NCI-H460 (cell line): ENCODE measurements around the gene IFFO2. TPM values are rescaled to one million over a fixed set of nuclear protein-coding genes. Genes with fewer than 3 reads are reported as not detected.

ENCODE experiments used
- DNase-seq: peaks from one replicate; pipeline ENCODE4 v3.0.0-alpha.2; 2016; ENCODE audit warnings: low read depth; ENCODE audit errors: extremely low read depth
- total RNA-seq: library from RNA; depleted of rRNA; stranded (reverse); fragments of >200 nt; shearing (Covaris generic); gene quantifications from 2 replicates; pipeline ENCODE4 v1.2.3, GENCODE V29; 2014

IFFO2 gene
- total RNA-seq, 1 experiment from 2014 or later, result 14.1 TPM

DNA sequence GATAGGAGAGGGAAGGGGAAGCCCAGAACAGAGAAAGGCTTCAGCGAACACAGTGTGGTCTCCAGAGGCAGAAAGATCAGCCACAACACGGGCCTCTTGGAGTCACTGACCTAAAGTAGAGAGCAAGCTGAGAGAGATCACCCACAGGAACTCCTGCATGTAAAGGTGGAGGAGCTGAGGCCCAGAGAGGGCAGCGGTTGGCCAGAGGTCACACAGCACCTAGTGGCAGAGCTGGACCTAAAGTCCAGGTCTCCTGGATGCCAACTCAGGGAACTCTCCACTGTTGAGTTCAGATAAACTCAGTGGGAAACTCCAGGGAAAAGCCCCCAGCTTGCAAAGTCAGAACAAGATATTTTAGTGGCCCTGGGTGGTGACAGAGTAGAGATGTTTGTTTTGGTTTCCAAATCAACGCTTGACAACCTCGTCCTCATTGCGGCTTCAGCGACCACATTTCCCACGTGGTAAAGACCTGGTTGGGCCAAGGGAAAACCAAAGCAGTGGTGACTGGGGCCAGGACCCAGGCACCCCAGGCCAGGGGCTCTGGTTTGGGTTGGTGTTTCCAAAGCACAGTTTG lies 4.6 kb downstream of the IFFO2 start:
- no peak for DNase-seq

DNA sequence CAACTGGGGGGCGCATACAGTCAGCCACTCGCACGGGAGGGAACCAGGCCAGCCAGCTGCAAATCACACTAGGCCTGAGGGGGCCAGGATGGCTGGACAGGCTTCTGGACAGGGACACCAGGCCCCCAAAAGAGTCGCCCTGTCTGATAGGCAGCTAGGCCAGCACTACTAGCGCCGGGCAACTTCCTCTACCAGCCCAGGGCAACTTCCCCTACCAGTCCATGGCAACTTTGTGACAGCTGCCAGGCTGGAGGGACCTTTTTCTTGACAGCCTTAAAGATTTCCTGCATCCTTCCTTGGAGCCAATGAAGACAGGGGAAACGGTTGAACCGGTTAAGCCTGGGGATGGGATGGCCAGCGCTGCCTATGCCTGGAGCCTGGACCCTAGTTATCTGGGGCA lies 5.1 kb downstream of the IFFO2 start:
- DNase-seq, result no peak

DNA sequence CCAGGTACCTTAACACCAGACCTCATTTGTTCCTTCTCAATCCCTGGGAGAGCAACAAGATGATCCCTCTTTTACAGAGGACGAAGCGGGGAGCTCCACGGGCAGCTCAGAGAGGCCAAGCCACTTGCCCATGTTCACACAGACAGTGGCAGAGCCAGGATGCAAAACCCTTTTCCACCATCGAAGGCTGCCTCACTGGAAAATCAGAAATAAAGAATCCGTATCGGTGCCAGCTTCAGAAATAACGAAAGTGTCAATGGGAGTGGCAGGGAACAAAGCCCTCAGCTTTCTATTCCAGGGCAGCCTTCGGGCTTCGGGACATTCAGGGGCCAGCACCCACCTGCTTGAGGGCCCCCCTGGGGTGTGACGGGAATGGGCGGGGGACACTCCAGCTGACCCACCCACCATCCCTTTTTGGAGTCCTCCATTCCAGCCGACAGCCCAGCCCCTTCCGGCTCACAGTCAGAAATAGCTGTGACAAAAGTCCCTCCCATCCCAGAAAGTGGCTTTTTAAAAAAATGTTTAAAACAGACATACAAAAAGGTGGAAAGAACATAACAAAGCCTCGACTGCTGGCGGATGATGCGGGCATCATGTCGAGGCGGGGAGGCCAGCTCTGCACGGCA lies 6.0 kb downstream of the IFFO2 start:
- DNase-seq, result no peak

DNA sequence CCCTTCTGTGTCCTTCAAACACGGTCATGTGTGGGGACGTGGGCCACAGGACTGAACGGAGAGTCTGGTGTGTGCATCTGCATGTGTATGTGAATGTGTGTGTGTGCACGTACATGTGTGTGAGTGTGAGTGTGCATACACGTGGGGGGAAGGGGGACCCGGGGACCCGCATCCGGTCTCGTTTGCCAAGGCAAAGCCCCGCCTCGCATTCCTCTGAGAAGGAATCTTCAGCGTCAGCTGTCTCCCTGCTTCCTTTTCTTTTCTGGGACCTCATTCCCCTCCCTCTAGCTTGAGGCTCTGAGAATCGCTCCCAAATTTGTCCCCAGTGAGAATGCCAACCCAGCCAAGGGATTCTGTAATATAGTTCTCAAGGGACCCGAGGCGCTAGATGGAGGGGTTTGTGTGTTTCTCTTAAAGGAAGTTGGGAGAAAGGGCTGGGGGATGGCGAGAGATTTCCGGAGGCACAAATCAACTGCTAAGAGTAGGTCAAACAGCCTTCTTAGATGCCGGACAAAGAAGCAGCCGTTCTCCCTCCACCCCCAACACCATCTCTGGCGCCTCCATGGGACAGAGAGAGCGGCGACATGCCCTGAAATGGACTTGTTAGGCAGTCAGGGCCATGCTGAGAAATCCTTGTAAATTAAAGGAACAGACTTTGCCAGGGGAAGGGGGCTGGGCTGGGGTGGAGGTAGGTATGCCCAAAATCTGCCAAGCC lies 6.6 kb downstream of the IFFO2 start:
- no peak for DNase-seq

DNA sequence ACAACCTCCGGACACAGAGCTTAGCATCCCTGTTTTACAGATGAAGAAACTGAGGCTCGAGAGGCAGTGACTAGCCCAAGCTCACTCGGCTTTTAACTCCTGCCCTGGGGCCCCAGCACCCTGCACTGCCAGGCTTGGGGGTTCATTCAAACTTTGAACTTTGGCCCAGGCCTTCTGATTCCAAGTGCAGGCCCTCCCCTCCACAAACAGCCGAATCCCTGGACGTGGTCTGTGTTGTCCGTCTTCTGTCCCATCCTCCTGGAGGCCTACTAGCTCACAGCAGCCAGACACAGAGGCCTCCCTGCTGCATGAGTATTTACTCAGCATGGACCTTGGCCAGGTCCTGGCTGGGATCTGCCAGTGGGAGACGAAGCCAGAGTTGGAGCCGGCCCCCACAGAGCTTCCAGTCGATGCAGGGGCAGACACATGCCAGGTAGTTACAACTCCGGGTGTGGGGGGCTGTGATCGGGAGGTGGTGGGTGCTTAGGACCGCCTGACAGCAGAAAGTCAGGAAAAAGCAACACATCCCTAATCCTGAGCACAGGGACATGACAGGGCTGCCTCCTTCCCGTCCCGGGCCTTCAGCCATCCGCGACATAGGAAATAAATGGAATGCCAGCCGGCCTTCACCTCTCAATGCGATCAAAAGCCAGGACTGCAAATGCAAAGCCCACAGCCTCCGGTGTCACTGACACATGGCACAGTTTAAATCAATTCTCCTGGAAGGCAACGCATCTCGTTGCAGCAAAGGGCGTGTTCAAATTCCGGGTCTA lies 7.4 kb downstream of the IFFO2 start:
- no peak for DNase-seq

DNA sequence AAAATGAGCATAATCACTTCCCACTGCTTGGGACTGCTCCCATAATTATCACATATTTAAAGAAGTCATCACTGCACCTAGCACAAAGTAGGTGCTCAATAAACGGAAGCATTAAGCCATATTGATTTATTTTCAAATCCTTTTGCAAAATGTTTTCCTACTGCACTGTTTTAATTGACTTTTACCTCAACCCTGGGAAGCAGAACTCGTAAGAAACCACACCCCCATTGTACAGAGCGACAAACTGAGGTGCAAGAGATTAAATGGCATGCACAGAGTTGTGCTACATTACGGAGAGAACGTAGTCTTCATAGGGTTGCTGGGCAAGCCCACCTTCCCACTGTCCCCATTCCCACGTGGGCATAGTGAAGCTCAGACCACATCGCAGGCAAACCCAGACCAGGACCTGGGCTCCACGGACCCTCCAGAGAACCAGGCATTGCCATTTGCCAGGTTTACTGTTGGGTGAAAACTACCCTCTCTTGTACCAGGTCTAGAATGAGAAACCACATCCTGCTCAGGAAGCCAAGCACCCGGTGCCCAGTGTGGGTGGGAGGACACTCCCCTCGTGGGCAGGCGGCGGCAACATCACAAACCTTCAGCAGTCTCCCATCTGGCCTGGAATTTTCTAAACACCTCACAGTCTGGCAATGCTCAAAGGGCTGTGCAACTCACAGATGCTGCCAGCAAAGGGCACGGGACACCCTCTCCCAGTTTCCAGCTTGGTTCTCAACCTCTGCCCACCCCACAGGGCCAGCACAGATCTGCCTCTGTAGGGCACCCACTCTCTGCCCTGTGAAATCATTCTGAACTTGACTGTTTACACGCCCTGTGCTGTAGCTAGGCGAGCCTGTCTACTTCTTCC lies 8.2 kb downstream of the IFFO2 start:
- no peak for DNase-seq

DNA sequence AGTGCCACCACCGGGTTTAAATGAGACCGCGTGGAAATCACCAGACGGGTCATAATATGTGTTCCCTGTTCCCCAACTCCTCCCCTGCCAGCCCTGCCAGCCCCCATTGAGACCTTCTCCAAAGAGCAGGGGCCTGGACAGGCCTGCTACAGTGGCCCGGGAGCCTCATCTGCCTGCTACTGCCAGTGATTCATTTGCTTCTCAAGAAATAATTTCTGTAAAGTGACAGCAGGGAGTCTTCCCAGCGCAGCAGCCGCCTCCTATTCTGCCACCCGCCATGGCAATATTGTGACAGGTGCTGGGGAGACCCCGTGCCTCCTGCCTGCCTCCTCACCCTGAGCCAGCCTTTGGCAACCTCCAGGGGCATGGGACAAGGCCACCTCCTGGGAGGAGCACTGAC lies 8.9 kb downstream of the IFFO2 start:
- no peak for DNase-seq

DNA sequence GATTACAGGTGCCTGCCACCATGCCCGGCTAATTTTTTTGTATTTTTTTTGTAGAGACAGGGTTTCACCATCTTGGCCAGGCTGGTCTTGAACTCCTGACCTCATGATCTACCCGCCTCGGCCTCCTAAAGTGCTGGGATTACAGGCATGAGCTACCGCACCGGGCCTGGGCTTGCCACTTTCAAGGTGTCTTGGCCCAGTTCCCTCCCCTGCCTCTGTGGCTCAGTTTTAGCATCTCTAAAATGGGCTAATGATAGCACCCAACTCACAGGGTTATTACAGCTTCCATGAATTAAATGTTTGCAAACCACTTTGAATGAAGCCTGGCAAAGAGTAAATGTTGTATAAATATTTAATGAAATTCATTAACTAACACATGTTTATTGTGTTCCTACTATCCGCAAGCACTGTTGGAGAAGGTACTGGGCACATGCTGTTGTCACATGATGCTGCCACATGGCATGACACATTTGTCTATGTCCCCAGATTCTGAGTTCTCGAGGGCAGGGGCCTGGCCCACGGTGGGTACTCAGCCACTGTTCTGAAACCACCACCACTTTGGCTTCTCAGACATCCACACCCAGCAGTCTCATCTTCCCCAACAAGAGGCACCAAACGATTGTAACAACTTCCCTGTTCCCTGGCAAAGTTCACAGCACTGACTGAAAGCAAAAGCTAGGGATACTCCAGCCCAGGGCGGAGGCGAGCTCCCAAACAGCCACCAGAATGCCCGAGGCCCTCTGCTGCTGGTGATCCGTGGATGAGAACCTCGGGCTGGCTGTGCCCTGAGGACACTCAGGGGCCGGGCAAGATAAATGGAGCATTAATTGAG lies 9.7 kb downstream of the IFFO2 start:
- DNase-seq, result no peak

DNA sequence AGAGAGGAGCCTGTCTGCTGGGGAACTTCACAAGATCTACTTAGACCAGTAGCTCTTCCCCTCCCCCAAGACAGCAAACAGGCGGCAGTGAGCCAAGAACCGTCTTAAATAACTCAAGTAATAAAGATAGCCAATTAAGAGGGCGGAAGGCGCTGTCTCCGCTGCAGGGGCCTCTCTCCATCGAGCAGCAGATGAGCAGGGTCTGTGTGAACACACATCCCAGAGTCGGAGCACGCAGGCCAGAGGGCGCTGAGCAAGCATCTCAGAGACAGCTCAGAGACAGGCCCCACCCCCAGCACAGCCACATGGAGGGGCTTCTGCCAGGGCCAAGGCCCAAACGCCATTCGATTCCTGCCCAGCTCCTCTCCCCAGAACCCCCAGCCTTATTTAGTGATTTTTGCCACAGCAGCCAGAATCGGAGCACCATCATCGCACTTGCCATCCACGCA lies 11.1 kb downstream of the IFFO2 start:
- DNase-seq, result no peak

DNA sequence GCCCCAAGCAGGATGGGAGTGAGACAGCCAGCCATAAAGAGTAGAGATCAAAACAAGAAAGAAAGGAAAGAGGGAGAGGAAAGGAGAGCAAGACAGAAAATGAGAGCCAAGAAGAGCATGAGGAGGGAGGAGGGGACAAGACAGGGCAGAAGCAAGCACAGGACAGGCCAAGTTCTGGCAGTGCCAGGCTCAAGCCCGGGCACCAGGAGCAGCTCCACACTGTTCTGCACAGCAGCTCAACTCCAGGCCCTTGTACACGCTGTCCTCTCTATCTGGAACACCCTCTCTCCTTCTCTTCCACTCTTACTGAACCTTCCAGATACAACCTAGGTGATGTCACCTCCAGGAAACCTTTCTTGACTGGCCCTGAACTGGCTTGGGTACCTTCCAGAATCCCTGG lies 11.7 kb downstream of the IFFO2 start:
- no peak for DNase-seq

DNA sequence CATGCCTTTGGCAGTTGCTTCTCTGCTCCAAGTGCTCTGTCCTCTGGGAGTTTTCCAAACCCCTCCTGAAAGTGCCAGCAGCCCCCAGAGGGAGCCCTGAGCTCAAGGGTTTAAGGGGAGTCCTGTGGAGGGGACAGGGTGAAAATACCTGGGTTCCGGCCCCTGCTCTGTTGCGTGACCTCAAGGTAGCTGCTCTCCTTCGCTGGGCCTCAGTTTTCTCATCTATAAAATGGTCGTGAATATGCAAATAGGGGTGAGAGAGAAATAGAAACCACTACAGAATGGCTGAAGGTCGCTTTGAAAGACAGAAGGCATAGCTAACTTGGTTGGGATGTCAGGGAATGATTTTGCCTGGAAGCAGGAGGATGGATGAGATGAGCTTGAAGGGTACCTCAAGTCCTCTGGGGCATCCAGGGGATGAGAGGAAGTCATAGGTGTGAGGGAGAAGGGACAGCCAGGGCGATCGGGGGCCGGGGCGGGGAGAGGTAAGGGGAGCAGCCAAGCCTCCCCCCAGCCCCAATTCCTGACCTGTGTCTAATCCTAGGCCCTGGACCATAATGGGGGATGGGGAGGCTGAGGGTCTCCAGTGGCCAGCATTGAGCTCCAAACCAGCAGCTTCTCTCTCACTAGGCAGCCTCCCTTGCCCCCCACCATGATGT lies 12.4 kb downstream of the IFFO2 start:
- DNase-seq, result no peak

DNA sequence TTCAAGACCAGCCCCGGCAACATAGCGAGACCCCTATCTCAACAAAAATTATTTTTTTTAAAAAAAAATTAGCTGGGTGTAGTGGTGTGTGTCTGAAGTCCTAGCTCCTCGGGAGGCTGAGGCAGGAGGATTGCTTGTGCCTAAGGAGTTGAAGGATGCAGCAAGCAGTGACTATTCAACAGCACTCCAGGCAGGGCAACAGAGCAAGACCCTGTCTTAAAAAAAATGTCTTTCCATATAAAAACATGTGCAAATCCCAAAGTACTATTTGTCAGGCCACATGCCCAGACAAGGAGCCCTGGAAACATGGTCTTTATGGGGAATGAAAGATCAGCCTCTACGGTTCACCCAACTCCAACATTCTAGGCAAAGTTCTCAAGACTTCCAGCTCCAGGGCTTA lies 13.3 kb downstream of the IFFO2 start:
- no peak for DNase-seq

DNA sequence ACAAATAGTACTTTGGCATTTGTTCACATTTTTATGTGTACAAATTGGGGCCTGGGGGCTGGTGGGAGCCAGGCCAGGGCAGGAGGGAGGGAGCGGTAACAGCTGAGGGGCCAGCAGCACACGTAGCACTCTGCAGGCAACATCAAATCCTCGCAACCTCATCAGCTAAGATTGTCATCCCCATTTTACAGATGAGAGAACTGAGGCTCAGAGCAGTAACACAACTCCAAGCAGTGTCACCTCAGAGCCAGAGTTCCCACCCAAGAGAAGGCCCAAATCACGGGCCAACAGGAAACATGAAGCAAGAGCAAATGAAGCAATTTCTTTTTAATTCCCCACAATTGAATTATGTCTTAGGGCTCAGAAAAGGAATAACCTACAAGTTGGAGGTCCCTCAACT lies 14.1 kb downstream of the IFFO2 start:
- no peak for DNase-seq

DNA sequence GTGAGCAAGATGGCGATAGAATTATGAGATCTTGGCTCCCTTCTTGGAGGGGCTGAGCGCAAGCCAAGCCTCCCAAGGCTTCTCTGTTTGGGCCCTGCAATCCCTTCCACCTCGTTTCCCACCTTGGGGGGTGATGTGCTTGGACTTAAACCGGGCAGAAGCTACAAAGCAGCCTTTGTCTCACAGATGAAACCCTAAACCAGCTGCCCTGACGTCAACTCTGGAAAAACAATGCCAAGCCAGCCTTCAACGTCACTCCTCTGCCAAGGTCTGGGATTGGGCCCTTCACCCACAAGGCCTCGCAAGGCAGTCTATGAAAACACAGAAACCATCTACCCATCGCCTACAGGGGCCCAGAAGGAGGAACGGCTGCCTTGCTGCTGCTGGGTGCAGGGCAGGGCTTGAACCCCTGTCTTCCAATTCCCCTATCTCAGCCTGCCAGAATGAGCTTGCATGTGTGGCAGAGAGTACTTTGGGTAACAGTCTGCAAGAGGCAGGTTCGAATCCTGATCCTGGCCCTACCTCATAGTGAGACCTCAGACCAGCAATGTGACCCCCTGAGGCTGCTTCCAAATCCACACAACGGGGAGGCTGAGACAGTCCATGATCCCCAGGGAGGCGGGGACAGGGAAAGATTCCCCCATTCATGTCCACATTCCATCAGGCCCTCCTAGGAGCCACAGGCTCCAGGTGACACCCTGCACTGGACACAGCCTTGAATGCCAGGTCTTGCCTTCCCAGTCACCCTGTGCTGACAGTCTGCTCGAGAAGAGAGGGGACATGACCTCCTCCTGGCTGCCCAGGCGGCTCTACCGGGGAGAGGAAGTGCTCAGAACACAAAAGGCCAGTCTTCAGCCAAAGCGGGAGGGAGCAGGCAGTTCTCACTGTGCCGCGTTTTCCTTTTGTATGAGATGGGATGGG lies 15.0 kb downstream of the IFFO2 start:
- peak; percentile 77 for DNase-seq

DNA sequence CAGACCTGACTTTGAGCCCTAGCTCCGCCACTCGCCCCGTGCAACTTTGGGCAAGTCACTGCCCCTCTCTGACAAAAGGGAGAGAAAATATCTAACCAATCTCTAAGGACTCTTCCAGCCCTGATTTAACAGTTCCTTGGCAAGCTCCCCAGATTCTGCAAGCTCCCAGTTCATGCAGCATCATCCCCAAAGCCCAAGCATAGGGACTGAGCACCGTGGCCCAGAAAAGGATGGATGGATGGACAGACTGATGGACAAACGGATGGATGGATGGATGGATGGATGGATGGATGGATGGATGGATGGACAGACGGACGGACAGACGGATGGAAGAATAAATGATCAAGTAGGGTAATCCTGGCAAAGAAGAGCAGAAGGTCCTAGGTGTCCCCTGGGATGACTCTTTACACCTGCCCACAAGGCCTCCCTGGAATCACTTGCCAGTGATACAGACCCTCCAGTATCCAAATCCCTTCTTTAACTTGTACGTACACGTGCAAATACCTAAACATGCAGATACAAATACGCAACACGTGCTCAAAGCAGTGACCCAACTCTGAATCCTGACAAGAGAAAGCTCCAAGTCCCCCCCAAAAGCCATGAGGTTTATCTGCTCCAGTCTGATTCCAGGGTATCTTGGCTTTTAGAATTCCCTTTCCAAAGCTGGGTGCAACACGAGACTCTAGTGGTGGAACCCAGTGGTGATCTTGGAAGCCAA lies 16.0 kb downstream of the IFFO2 start:
- no peak for DNase-seq

DNA sequence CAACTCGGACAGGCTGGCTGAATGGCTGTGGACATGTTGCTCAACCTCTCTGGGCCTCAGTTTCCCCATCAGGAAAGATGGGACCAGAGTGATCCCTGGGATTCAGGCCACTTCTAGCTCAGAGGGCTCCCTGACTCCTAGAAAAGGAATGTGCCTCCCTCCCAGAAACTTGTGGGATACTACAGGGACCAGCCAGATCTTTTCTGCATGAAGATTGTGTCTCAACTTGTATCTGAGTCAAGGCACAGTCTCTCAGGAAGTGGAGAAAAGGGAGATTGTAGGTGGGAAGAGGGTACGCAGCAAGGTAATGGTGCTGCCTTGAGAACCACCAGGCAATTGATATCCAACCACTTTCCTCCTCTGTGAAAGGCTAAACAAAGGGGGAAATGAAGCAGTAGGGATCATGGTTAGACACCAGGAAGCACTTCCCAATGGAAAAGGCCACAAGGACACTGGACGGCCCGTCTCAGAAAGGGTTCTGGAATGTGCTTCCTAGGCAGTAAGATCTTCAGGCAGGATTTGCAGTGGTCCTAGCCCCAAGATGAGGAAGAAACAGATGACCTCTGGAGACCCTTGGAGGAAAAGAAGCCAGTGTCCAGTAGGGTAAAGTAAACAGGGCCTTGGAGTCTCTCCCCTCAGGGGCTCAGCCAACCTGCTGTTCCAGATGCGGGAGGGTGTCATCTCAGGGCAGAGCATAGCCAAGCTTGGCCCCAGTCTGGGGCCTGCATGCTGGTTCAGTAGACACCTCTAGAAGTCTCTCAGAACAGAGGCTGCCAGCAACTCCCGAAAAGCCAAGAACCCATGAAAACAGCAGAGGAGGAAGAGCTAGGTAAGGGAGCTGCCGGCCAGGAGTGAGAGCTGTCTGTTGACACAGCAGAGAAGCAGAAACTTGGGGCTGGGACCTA lies 16.8 kb downstream of the IFFO2 start:
- no peak for DNase-seq
